Measurements from ENCODE around the gene ANK3. TPM values are rescaled to one million over a fixed set of nuclear protein-coding genes. Genes with fewer than 3 reads are reported as not detected.

The ANK3 gene
- 7.5 and 8.0 TPM in 2 replicates for total RNA-seq

GRCh38 chr10:60389413-60390025, at the start of gene ANK3:
TSS of gene ANK3 (minus strand) at chr10:60389875. CDS start at chr10:60389538, 337 bp downstream.

Small RNA genes within 50 kb of the gene (small RNA-seq; reads per million reads assigned to genes)
- not detected for gene RF00019

All from hair follicle dermal papilla cell (primary cell).